Putamen (tissue), 1 donor: ENCODE results near the gene DET1.
"Not testable (repeated sequence)": the region's sequence is repeated elsewhere in the genome, so short reads cannot be mapped to it uniquely, and the experiment has no call there.

Experiments
- DNase-seq: peaks from one replicate; pipeline ENCODE4 v3.0.0-alpha.2; 2016; ENCODE audit warnings: low spot score

The DET1 gene

DNA sequence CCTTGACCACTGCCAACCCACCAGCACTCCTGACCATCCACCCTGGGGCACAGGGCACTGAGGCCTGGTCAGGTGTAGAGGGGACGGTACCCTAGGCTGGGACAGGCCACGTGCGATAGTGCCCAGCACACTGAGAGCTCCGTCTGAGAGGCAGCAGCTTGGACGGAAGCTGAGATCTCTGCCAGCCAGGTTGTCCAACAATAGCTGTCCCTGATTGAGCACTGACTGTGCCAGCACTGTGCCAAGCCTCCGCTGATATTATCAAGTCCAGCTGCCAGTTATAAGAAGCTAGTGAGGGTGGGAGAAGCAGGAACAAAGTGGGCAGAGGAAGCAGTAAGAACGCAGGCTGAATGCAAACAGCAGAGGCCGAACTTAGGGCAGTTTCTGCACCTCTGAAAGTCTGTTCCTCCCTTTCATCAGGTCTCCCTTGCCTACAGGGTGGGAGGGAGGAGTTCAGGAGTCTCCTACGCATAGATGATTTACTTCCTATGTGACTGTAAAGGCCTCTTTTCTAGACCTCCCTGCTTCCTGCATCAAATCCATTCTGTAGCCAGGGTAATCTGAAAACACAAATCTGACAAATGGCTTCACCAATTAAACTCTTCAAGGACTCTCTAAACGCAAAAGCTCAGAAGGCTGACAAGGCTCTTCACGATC lies 49.2 kb downstream of the DET1 start:
- no peak for DNase-seq

DNA sequence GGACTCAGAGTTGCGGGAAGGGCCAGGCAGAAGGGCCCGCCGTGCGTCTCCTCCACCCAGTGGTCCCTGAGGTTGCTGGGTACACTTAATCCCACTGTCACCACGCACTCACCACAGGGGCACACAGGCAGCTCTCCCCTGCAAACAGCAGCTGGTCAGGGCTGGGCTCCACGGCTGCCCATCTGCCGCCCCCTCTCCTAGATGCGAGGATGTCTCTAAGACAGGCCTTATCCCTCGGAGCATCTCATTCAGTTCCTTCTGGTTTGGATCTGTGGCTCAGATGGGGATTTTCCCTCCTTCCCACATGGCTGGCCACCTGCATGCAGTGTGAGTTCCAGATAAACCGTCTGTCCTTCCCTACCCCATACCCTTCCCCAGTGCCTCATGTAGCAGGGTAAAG lies 52.6 kb downstream of the DET1 start:
- no peak for DNase-seq

DNA sequence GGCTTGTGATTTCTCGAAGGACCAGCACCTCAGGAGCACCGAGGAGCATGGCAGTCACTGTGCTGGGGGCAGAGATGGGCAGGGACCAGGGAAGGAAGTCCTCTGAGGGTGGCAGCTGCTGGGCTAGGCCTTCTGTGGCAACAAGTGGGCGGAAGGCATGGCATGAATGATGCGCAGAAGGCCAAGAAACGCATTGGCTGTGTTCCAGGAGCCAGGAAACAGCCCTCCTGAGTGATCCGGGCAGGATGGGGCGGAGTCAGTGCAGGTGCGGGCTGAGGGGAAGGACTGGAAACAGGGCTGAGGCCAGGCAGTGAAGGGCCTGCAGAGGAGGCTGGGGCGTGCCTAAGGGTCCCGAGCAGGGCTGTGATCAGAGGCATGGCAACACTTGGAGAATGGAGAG lies 55.3 kb downstream of the DET1 start:
- no peak for DNase-seq

DNA sequence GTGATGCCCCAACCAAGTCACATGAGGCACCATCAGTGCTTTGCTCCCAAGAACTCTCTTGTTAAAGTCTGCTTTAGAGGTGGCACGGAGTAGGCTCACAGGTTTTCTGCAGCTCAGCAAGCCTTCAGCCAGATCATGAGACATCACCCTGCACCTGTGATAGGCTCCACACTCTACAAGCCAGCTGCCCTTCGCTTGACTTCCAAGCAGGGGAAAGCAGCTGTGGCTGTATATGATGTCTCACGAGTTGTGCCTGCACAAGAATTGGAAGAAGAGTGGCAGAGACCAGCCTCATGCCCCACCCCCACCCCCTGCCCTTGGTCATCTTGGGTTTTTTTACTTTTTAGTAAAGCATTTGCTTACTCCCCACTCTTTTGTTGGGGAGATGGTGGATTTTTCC lies 56.4 kb downstream of the DET1 start:
- DNase-seq, result no peak

DNA sequence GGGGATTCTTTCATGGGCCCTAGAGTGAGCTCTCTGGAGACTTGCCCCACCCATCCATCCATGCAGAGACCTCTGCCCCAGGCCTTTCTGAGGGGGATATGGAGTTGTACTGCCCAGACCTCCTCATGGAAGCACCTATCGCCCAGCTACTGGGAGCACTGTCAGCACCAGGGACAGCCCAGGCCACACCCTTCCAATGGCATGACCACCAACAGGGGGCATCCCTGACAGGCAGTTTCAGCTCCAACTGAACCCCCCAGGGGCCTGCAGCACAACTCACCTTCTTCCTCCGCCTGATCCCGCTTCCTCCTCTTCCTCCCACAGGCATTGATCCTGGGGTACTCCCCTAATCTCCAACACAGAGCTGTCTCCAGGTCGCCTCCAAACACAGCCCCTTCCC lies 57.2 kb downstream of the DET1 start:
- DNase-seq, result no peak

DNA sequence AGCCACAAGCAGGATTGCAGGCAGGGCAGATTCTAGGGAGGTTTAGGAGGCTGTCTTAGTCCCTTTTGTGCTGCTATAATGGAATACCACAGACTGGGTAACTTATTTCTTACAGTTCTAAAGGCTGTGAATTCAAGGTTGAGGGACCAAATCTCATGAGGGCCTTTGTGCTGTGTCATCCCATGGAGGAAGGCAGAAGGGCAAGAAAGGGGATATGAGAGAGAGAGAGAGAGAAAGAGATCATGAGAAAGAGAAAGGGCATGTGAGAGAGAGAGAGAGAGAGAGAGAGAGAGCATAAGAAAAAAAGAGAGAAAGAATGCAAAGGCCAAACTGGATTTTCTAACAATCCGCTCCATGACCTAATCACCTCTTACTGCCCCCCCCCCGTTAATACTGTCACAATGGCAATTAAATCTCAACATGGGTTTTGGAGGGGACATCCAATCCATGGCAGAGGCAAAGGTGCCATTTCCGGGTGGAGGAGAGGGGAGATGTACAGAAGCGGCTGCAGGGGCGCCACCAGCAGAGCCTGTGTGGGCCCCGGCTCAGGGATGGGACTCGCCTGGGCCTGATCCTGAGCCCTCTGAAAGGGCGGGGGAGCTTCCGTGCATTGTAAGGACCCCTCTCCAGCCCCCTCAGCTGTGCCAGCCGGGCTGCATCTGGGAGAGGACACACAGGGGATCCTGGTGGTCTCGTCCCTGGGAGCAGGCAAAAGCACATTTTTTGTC lies 58.5 kb downstream of the DET1 start:
- DNase-seq, result no peak

DNA sequence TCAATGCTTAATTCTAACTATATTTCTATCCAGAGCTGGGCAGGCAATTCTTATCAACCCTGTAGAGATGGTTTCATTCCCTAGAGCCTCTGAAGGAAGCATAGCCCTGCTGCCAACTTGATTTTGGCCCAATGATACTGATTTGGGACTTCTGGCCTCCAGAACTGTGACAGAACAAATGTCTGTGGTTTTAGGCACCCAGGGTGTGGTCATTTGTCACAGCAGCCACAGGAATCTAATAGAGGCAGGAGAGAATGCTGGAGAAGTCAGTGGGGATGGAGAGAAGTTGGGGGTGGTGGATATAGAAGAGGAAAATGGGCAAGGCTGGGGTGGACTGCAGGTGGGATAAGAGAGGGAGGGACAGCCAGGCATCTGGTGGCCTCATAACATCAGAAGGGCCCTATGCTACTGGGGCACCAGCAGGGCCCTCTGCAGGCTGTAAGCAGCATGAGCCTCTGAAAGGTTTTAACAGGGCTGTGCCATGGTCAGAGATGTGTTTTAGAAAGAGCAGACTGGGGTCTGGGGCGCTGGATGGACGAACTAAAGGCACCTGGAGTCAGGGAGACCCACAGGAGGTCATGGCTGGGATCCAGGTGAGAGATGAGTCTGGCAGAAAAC lies 59.2 kb downstream of the DET1 start:
- no peak for DNase-seq

DNA sequence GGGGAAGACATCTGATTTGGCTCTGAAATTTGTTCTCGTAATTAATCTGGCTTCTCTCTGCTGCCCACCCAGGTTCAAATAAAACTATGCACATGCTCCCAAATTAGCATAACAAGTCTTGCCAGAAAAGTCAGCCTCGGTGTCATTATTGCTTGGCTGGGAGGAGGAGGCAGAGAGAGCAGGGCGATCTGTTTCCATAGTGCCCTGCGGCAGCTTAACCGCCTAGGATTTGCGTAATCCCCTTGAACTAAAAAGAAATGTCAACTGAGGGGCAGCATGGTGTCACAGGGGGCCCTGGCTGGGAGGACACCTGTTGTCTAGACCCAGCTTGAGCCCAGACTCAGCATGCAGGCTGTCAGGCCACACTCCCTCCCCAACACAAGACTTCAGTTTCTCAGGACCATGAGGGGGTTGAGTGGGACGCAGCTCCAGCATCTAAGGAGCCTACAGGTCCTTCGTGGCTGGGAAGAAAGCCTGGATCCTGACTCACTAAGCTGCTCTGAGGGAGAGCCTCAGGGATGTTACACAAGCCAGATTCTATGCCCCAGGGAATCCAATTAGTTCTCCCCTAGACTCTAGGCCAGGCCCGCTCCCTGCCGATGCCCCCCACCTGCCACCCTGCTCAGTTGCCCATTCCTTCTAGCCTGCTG lies 61.7 kb downstream of the DET1 start:
- no peak for DNase-seq

DNA sequence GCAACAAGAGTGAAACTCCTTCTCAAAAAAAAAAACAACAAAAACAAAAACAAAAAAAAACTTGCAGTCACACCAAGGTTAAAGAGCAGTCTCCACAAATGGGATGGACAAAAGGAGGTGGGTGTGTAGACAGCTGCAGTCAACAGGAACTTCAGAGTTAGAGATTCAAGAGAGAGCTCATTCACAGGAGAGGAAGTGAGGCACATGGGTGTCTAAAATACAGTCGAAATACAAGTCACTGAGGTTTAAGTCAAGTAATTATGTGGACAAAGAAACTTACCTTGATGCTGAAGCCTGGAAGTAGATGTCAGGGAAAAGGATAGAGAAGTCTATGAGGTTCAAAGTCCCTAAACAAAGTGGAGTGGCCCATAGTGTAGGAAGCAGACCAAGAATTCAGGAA lies 64.2 kb downstream of the DET1 start:
- no peak for DNase-seq

DNA sequence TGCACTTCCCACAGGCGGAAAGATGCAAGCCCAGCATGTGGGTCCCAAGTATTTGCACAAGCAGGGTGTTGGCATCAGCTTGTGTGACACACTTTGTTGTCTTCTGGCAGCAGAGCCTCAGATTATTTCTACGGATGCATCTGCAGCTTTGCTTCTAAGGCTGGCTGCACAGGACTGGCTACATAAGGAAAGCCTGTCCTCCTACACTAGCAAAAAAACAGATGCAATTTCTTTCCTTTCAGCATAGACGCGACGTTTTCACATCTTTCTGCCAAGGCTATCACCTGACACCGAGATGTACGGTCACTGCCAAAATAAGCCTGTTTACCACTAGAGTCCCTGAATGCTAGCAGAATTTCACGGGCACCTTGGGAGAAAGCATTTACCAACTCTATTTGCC lies 65.5 kb downstream of the DET1 start:
- DNase-seq, result no peak

DNA sequence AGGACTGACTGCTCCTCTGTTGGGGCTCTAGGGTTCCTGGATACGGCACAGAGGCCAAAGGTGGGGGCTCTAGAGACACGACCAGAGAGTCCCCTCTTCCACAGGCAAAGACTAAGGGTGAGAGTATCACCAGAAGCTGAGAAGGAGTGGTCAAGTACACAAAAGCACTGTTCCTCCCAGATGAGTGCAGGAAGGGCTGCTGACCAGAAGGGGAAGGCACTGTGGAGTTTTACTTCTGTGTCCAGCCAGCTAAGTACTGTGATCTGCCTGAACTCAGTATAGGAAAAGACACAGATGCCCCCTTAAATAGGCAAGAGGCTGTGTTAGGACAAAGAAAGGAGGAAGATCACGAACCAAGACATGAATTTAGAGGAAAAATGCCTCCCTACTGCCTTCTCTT lies 67.3 kb downstream of the DET1 start:
- no peak for DNase-seq

DNA sequence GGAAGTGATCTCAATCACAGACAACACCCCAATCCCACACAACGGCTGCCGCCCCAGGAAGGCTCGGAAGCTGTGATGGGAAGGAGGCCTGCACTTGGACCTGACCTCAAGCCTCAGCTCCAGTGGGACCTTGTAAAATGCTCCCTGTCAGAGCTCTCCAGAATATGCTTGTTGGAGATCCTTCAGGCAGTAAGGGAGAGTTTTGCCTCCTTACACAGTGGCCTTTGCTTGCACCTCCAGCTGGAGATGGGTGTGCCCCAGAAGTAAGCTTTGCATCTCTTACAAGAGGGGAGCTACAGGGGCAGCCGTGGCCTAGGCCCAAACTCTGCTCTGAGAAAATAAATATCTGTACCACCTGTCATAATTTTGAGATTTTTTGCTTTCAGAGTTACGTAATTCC lies 68.6 kb downstream of the DET1 start:
- no peak for DNase-seq

DNA sequence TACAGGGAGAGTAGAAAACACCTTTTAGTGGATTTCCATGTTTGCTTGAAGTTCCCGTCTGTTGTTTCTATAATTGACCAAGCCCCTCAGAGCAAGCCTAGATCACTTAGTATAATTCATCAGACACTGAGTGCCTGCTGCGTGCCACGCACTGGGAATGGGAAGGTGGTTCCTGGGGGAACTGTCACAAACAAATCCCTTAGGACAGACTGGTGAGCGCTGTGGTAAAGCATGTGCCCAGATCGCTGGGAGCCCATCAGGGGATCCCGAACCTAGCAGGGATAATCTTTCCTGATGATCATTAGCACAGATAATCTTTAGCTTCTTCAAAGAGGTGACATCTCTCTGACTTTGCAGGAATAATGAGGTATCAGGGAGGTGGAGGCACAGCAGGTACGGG lies 69.4 kb downstream of the DET1 start:
- DNase-seq, result no peak

DNA sequence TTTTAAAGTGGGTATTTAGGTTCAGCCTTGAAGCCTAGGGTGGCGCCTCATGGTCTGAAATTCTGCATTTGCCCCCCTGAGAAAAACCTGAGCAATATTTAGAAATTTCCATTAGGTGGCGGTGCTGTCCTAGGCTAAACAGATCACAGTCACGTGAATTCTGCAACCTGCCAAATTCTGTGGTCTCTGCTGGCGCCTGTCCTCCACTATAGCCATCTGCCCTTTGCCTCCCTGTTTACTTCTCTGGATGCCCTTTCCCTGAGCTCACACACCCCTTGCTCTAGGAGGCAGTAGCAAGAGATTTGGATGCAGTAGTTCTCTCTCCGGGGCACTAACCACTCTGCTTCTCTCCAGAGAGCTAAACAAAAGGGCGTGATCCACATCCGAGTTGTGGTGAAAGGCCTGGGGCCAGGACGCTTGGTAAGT lies 69.8 kb downstream of the DET1 start:
- DNase-seq, result peak; percentile 59

DNA sequence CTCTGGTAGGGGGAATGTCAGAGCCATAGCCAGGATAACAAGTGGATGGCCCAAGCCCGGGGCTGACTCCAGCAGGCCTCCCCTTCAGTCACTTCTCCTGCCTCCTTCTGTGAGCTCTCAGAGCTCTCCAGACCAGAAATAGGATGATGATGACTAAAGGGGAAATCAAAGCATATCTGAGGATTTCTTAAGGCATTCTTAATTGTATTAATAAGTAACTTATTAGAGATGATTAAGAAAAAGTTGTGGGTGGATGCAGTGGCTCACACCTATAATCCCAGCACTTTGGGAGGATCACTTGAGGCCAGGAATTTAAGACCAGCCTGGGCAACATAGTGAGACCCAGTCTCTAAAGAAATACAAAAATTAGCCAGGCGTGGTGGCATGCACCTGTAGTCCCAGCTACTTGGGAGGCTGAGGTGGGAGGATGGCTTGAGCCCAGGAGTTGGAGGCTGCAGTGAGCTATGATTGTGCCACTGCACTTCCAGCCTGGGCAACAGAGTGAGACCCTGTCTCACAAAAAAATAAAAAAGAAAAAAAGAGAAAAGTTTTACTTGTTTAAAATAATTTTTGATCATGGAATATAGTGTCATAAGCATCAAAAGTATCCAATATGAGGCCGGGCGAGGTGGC lies 72.7 kb downstream of the DET1 start:
- DNase-seq, result not testable (repeated sequence)

DNA sequence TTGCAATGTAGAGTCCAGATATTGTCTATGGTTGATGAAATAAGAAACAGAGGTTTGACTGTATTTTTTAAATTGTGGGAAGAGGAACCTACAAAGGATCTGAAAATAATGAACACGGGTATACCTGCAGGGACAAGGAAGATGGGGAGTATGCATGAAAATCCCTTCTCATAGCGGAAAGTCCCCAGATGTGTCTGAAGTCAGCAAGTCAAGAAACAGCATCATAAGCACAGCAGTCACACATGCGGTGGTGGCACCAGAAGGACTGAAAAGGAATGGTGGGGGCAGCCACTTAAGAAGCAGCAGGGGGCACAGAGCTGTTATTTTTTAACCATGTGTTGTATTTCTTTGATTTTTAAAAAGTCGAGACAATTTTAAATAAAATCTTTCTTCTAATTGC lies 74.3 kb downstream of the DET1 start:
- no peak for DNase-seq

DNA sequence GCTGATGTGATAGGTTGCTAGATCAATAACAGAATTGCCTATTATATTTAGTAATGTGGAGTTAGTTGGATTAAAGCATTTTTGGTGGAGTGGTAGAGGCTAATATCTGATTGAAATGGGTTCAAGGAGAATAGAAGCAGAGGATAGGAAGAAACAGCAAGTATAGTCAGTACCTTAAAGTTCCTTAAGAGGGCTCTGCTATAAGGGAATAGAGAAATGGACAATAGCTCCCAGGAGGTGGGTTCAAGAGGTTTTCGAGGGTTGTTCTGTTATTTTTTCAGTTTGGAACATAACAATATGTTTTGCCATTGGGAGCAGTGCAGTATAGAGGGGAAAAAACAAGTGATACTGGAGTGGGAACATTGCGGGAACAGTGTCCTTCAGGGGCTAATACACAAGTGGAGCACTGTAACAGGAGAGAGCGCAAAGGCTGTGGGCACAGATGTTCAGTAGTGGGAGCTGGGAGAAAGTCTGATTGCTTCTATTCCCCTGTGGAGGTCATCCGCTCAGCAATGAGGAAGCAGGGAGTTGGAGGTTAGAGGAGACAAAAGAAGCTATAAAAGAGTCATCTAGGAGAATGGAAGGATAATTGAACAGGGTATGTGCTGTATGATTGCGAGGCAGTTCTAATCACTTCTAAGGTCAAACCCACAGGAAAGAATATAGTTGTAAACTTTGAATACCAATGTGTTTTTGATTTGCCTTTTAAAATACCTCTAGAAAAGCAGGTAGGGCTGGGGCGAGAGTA lies 75.7 kb downstream of the DET1 start:
- DNase-seq, result no peak

DNA sequence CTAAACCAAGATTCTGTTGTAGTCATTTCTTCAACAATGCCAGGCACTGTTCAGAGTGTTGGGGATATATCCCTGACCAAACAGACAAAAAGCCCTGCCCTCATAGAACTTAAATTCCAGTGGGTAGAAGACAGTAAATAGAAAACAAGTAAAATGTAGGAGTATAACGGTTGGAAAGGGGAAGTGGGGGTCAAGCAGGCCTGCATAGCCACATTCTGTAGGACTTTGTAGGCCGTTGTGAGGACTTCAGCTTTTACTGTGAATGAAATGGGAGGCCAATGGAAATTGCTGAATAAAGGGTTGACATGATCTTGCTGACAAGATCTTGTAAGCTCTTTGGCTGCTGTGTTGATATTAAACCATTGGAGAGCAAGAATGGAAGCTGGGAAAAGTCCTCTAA lies 77.2 kb downstream of the DET1 start:
- no peak for DNase-seq

DNA sequence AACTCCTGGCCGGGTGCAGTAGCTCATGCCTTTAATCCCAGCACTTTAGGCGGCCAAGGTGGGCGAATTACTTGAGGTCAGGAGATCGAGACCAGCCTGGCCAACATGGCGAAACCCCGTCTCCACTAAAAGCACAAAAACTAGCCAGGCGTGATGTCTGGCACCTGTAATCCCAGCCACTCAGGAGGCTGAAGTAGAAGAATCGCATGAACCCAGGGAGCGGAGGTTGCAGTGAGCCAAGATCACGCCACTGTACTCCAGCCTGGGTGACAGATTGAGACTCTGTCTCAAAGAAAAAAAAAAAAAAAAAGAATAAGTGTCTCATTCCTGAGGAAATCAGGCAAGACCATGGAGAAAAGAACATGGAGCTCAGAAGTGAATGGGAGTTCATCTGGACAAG lies 77.8 kb downstream of the DET1 start:
- not testable (repeated sequence) for DNase-seq

DNA sequence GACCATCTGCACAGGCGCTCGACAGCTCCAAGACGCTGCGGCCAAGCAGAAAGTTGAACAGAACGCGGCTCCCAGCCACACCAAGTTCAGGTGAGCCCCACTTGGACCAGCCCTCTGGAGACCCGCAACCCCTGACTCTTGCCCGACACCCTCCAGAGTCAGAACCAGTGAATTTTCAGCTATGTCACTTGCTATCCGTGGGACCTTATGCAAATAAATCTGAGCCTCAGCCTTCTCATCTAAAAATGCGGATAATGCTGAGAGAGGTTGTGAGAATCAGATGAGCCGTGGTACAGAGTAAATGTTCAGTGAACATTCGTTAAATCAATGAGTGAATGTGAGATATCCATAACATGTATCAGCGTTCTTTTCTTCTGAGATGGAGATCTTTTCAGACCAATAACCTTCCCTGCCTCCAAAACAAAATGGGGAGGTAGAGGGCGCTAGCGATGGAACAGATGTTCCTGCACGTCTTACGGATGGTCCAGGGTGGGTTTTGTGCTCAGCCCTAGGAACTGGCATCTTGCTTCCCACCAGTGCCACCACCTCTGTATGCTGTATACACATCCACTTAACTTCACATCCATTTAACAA lies 78.4 kb downstream of the DET1 start:
- no peak for DNase-seq
